HCT116 (cell line): Measurements from ENCODE around the gene PNISR. TPM values are rescaled to one million over a fixed set of nuclear protein-coding genes. Genes with fewer than 3 reads are reported as not detected.

Experiments
- ATAC-seq: fragments of 200-7000 bp; cut with Tn5 transposase; 2 replicates; pipeline ENCODE4 v1.9.1; 2020; ENCODE audit warnings: mild to moderate bottlenecking, moderate library complexity
- BruUV-seq: library from RNA; stranded (reverse); fragments of 400-500 nt; replicated peaks from 2 replicates; lab custom pipeline; 2021; lab: Mats Ljungman, UMichigan
- CTCF ChIA-PET: fragments of 300-600 bp; sonication (Branson Sonifier 250); formaldehyde crosslinking; loops from one replicate; lab custom pipeline; 2021; ENCODE audit warnings: antibody characterized with exemption; lab: Charles Lee
- POLR2A ChIA-PET: fragments of 300-600, 350-600 bp; sonication (Branson Sonifier 250); formaldehyde crosslinking; loops from one replicate; lab custom pipeline; 2021; ENCODE audit warnings: antibody characterized with exemption; lab: Charles Lee
- RAD21 ChIA-PET, 2 experiments: fragments of 300-600 bp; sonication (Branson Sonifier 250); formaldehyde crosslinking; loops; one replicate each; lab custom pipeline; 2023; ENCODE audit warnings: low total read pairs in 2 of 2; ENCODE audit not compliant: uncharacterized antibody in 2 of 2, unreplicated experiment in 2 of 2, low non-redundant PET in 1 of 2; lab: Charles Lee
- DNase-seq: peaks from one replicate; pipeline ENCODE4 v3.0.0-alpha.2; 2010; ENCODE audit warnings: low read depth, low spot score
- H2AFZ ChIP-seq: fragments of 200-600 bp; shearing (Covaris generic), sonication (generic); 2 replicates; pipeline ENCODE4 v1.6.1; 2017; ENCODE audit warnings: low read depth, mixed run types, mixed read lengths, antibody characterized with exemption, low read length; ENCODE audit not compliant: poor library complexity, severe bottlenecking
- H3K27ac ChIP-seq: 2 replicates; pipeline ENCODE4 v1.5.1; 2012; ENCODE audit warnings: low read depth, low read length
- H3K27me3 ChIP-seq: fragments of 200-600 bp; sonication (generic); 2 replicates; pipeline ENCODE4 v1.6.1; 2016; ENCODE audit warnings: mixed run types, low read length, mixed read lengths; ENCODE audit not compliant: insufficient read depth
- H3K36me3 ChIP-seq, 2 experiments: fragments of 200-500 bp in 1 of 2; fragments of 200-600 bp in 1 of 2; sonication (Bioruptor generic) in 1 of 2; sonication (generic) in 1 of 2; 2 replicates each; pipeline versions ENCODE4 v1.5.1 to v1.6.1; 2014 to 2016; ENCODE audit warnings: low read length in 2 of 2, inconsistent platforms in 1 of 2, mixed read lengths in 1 of 2, mixed run types in 1 of 2; ENCODE audit not compliant: insufficient read depth in 2 of 2, control insufficient read depth in 1 of 2
- H3K4me1 ChIP-seq, 2 experiments: fragments of 200-600 bp in 1 of 2; sonication (generic) in 1 of 2; 2 replicates each; pipeline versions ENCODE4 v1.5.1 to v1.6.1; 2012 to 2017; ENCODE audit warnings: low read length in 2 of 2, inconsistent platforms in 1 of 2, mild to moderate bottlenecking in 1 of 2, mixed read lengths in 1 of 2, mixed run types in 1 of 2, moderate library complexity in 1 of 2; ENCODE audit not compliant: insufficient read depth in 2 of 2, control insufficient read depth in 1 of 2
- H3K4me2 ChIP-seq: fragments of 200-600 bp; sonication (generic); 2 replicates; pipeline ENCODE4 v1.6.1; 2017; ENCODE audit warnings: mixed run types, low read length, mixed read lengths
- H3K4me3 ChIP-seq, 2 experiments: fragments of 200-600 bp in 1 of 2; sonication (generic) in 1 of 2; replicated peaks in 1 of 2; 2 replicates each; pipeline ENCODE4 v1.5.1; 2011 to 2016; ENCODE audit warnings: low read length in 2 of 2, control low read depth in 1 of 2, low read depth in 1 of 2, mild to moderate bottlenecking in 1 of 2, mixed read lengths in 1 of 2, mixed run types in 1 of 2
- H3K79me2 ChIP-seq: fragments of 200-600 bp; sonication (generic); 2 replicates; pipeline ENCODE4 v1.6.1; 2017; ENCODE audit warnings: mild to moderate bottlenecking, mixed run types, low read length, moderate library complexity, mixed read lengths; ENCODE audit not compliant: insufficient read depth
- H3K9ac ChIP-seq: fragments of 200-600 bp; sonication (generic); 2 replicates; pipeline ENCODE4 v1.6.1; 2016; ENCODE audit warnings: low read length, mixed read lengths
- H3K9me2 ChIP-seq: fragments of 200-600 bp; sonication (generic), shearing (Covaris generic); 2 replicates; pipeline ENCODE4 v1.6.1; 2017; ENCODE audit warnings: mixed run types, mild to moderate bottlenecking, moderate library complexity; ENCODE audit not compliant: insufficient read depth
- H3K9me3 ChIP-seq, 2 experiments: fragments of 200-500 bp in 1 of 2; fragments of 200-600 bp in 1 of 2; sonication (Bioruptor generic) in 1 of 2; sonication (generic) in 1 of 2; 2 replicates each; pipeline ENCODE4 v1.6.1; 2014 to 2017; ENCODE audit warnings: low read length in 2 of 2, mixed read lengths in 2 of 2, inconsistent platforms in 1 of 2, low read depth in 1 of 2, mild to moderate bottlenecking in 1 of 2, mixed run types in 1 of 2, moderate library complexity in 1 of 2; ENCODE audit not compliant: control insufficient read depth in 1 of 2, insufficient read depth in 1 of 2
- H4K20me1 ChIP-seq: fragments of 200-600 bp; sonication (generic), shearing (Covaris generic); 2 replicates; pipeline ENCODE4 v1.6.1; 2017; ENCODE audit warnings: mixed run types, mild to moderate bottlenecking, moderate library complexity; ENCODE audit not compliant: insufficient read depth
- CTCF ChIP-seq, 3 experiments: fragments of 200-600 bp in 1 of 3; sonication (generic) in 1 of 3; IDR thresholded peaks in 2 of 3; conservative IDR thresholded peaks in 1 of 3; 2 replicates each; pipeline ENCODE4 v1.5.1; 2012 to 2017; ENCODE audit warnings: low read depth in 2 of 3, low read length in 2 of 3, antibody characterized with exemption in 1 of 3, borderline replicate concordance in 1 of 3, control low read depth in 1 of 3, mild to moderate bottlenecking in 1 of 3, mixed read lengths in 1 of 3, mixed run types in 1 of 3, moderate library complexity in 1 of 3; ENCODE audit not compliant: insufficient read depth in 1 of 3
- RAD21 ChIP-seq: IDR thresholded peaks from 2 replicates; pipeline ENCODE4 v1.6.1; 2012; ENCODE audit warnings: low read depth, mild to moderate bottlenecking
- SIN3A ChIP-seq: IDR thresholded peaks from 2 replicates; pipeline ENCODE4 v1.6.1; 2012; ENCODE audit warnings: low read depth
- SP1 ChIP-seq: IDR thresholded peaks from 2 replicates; pipeline ENCODE4 v1.6.1; 2012; ENCODE audit warnings: low read depth
- SRF ChIP-seq: IDR thresholded peaks from 2 replicates; pipeline ENCODE4 v1.6.1; 2012; ENCODE audit warnings: low read depth
- ZBTB33 ChIP-seq: IDR thresholded peaks from 2 replicates; pipeline ENCODE4 v1.6.1; 2011; ENCODE audit warnings: mild to moderate bottlenecking, low read length, moderate library complexity; ENCODE audit not compliant: insufficient replicate concordance; ENCODE audit errors: extremely low read depth
- ZFX ChIP-seq: fragments of 450-650 bp; IDR thresholded peaks from 2 replicates; pipeline ENCODE4 v1.6.1; 2017
- intact Hi-C: fragments of 100-400 bp; cut with micrococcal nuclease; formaldehyde crosslinking; loops from 2 replicates; pipeline ENCODE4 v1.10.0; 2022
- total RNA-seq: library from RNA; stranded (reverse); gene quantifications from one replicate; pipeline ENCODE4 v1.2.1, GENCODE V29; 2021; ENCODE audit not compliant: unreplicated experiment

The PNISR gene
- total RNA-seq, 1 experiment from 2014 or later, result 97.1 TPM

GRCh38 chr6:99458319-99458718, 33.2 kb upstream of the PNISR start:
- H3K4me2 ChIP-seq, result no peak overlapping the region
- H4K20me1 ChIP-seq, result no peaks in the 10 kb centered on the region
- DNase-seq (peak; percentile 45), ATAC-seq (peak; percentile 86)
- H3K79me2 ChIP-seq, result no peaks in the 10 kb centered on the region
- no peaks in the 10 kb centered on the region for H3K4me1 ChIP-seq
- POLR2A ChIA-PET, result no interaction called here
- H3K4me3 ChIP-seq, result no peak overlapping the region
- no peak overlapping the region for H2AFZ ChIP-seq
- RAD21 ChIA-PET, result no interaction called here
- CTCF ChIA-PET, result no interaction called here
- no peaks in the 10 kb centered on the region for H3K27me3 ChIP-seq
- no peaks in the 10 kb centered on the region for H3K9me2 ChIP-seq
- no TSS peak for BruUV-seq
- no peak overlapping the region for H3K9ac ChIP-seq
- TF ChIP-seq SP1 (no peak), CTCF (IDR thresholded peaks at IDR 0.05 in 2 of 3, conservative IDR thresholded peaks at IDR 0.05 in 1 of 3; ENCODE audit: borderline replicate concordance in 1 of 3, insufficient read depth in 1 of 3, low read depth in 2 of 3, low read length in 2 of 3) (peak; percentile 31 to 63 (median 55); a peak in 5 of 6 replicates)
- H3K27ac ChIP-seq, result no peak overlapping the region
- H3K36me3 ChIP-seq, result 0 out of 4 replicates have a peak, but pooled peaks cover 0 to 4% of the 10 kb centered on the region in 2 experiments
- no peaks in the 10 kb centered on the region for H3K9me3 ChIP-seq
- intact Hi-C loops, result no loop called here

- H4K20me1 ChIP-seq, result no peaks in the 10 kb centered on the region; the same call in 1 of the 2 replicates
- TF ChIP-seq SIN3A (no peak), ZFX (no peak), ZBTB33 (no peak), RAD21 (no peak), SRF (no peak)
- TF ChIP-seq, all 23 proteins: peak for 0
- Histone ChIP-seq H3K79me2 (no peaks in the 10 kb centered on the region), H3K4me3 (no peak overlapping the region), H3K27me3 (no peaks in the 10 kb centered on the region), H3K4me1 (no peaks in the 10 kb centered on the region), H2AFZ (no peak overlapping the region), H3K4me2 (no peak overlapping the region), H3K9me2 (no peaks in the 10 kb centered on the region), H3K27ac (no peak overlapping the region), H3K36me3 (peaks cover 0 to 6% of the 10 kb centered on the region in 2 experiments; a peak in 1 of 4 replicates), H3K9ac (no peak overlapping the region), H3K9me3 (no peaks in the 10 kb centered on the region)
- no TSS peak for BruUV-seq
- ChIA-PET CTCF (no interaction called here), RAD21 (interaction anchor here in 1 of 2 experiments (0.6 kb wide), 1 partner anchor 10 kb away, joined by 4 read pairs; no protein-coding TSS in a partner anchor), POLR2A (no interaction called here)
- ATAC-seq, result no peak
- DNase-seq, result no peak
- intact Hi-C loops, result no loop called here
Observed at GRCh38 chr6:99446076-99446475, 21.0 kb upstream of the PNISR start.
